HepG2 (cell line): Measurements from ENCODE around the gene SMYD2. TPM values are rescaled to one million over a fixed set of nuclear protein-coding genes. Genes with fewer than 3 reads are reported as not detected.

Source experiments
- FOXP4 ChIP-seq: sonication (generic); formaldehyde crosslinking; IDR thresholded peaks from 2 replicates; pipeline ENCODE4 v1.4.0; 2020; ENCODE audit warnings: missing genetic modification reagents
- GPN1 ChIP-seq: sonication (generic); formaldehyde crosslinking; IDR thresholded peaks from 2 replicates; pipeline ENCODE4 v1.5.1; 2020; ENCODE audit warnings: missing genetic modification reagents, borderline replicate concordance
- KDM2A ChIP-seq: sonication (generic); formaldehyde crosslinking; IDR thresholded peaks from 2 replicates; pipeline ENCODE4 v1.4.0; 2020; ENCODE audit warnings: low read depth, missing genetic modification reagents, borderline replicate concordance
- MYNN ChIP-seq: sonication (generic); formaldehyde crosslinking; IDR thresholded peaks from 2 replicates; pipeline ENCODE4 v1.4.0; 2020; ENCODE audit warnings: mild to moderate bottlenecking, low read depth, missing genetic modification reagents
- NR2F1 ChIP-seq, 2 experiments: fragments of 450-650 bp in 1 of 2; formaldehyde crosslinking in 1 of 2; IDR thresholded peaks; 2 replicates each; pipeline versions ENCODE4 v1.5.0 to v1.6.1; 2016 to 2020; ENCODE audit warnings: mild to moderate bottlenecking in 1 of 2, missing compliant biosample characterization in 1 of 2, missing genetic modification reagents in 1 of 2, moderate library complexity in 1 of 2
- SIN3B ChIP-seq: fragments of 150-350 bp; IDR thresholded peaks from 2 replicates; pipeline ENCODE4 v1.6.1; 2014; ENCODE audit warnings: low read length
- TFDP2 ChIP-seq: sonication (generic); formaldehyde crosslinking; IDR thresholded peaks from 2 replicates; pipeline ENCODE4 v1.4.0; 2020; ENCODE audit warnings: missing genetic modification reagents
- ZMYM3 ChIP-seq: sonication (generic); formaldehyde crosslinking; IDR thresholded peaks from 2 replicates; pipeline ENCODE4 v1.5.1; 2020; ENCODE audit warnings: mild to moderate bottlenecking, missing genetic modification reagents
- ZNF207 ChIP-seq: fragments of 450-650 bp; IDR thresholded peaks from 2 replicates; pipeline ENCODE4 v1.6.1; 2016; ENCODE audit warnings: antibody characterized with exemption, borderline replicate concordance
- ZNF253 ChIP-seq: sonication (generic); formaldehyde crosslinking; IDR thresholded peaks from 2 replicates; pipeline ENCODE4 v1.8.0; 2022; ENCODE audit warnings: mild to moderate bottlenecking, missing genetic modification reagents, borderline replicate concordance
- ZNF609 ChIP-seq: sonication (generic); formaldehyde crosslinking; IDR thresholded peaks from 2 replicates; pipeline ENCODE4 v1.4.0; 2020; ENCODE audit warnings: mild to moderate bottlenecking, missing genetic modification reagents, borderline replicate concordance
- polyA plus RNA-seq, 8 experiments: library from polyadenylated mRNA; depleted of rRNA in 3 of 8; stranded (reverse) in 7 of 8; unstranded in 1 of 8; fragments of >200 nt; fragmentation: Illumina TruSeq in 4 of 8; extraction: Trizol in 4 of 8; gene quantifications; 2 replicates each; pipeline versions ENCODE4 v1.2.1 to v1.2.3, GENCODE V29; 2011 to 2016; ENCODE audit warnings: low read depth in 4 of 8, missing spikeins in 1 of 8, mixed read lengths in 1 of 8; ENCODE audit not compliant: insufficient read depth in 1 of 8
- total RNA-seq, 5 experiments: library from RNA; depleted of rRNA; stranded (reverse); fragments of >200 nt; fragmentation: Illumina TruSeq; extraction: Trizol; gene quantifications; 2 replicates each; pipeline ENCODE4 v1.2.3, GENCODE V29; 2016; ENCODE audit warnings: low read depth in 1 of 5
- TF ChIP-seq, protein P1 (sequence below): sonication (generic); formaldehyde crosslinking; IDR thresholded peaks from 2 replicates; pipeline ENCODE4 v1.4.0; 2020; ENCODE audit warnings: missing genetic modification reagents, borderline replicate concordance
- TF ChIP-seq, protein P2 (sequence below): sonication (generic); formaldehyde crosslinking; IDR thresholded peaks from 2 replicates; pipeline ENCODE4 v1.5.1; 2020; ENCODE audit warnings: mild to moderate bottlenecking, moderate library complexity, missing genetic modification reagents

Gene SMYD2
- total and polyA plus RNA-seq, 2 of the 13 experiments (the other 11 are each of a cell fraction or from before 2014, with no cell fraction given), result 72.7 to 139 TPM

DNA sequence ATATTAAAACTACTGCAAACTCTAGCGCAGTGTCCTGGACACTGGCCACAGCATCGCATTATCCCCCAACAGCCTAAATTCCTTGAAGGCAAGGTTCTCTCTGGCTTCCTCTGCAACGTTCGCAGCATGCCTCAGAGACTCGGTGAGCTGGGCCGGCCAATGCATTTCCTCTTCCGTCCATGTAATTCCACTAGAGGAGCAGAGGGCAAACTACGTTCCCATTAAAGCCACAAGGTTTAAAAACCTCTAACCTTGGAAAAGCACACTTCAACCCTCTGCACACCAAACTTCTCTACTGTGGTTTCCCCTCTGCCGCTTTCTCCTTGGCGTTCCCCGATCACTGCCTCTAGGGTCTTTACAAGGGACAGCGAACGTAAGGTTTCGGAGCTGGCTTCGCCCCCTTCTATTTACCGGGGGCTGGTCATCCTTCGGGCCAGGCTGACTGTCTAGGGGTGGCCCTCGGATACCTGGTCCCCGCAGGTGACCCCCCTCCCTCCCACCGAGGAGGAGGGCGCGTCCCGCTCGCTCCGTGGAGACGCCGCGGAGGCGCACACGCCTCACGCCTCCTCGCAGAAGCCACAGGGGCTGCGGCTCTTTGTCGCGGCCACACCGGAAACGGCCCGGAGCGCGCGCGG is 456 bp upstream of the SMYD2 start (continued):
- TF ChIP-seq ZNF609 (CRISPR knock-in tag) (peak; percentile 34; the same call in 1 of the 2 replicates), GPN1 (CRISPR knock-in tag) (no peak), SIN3B (no peak), TFDP2 (peak; percentile 33; the same call in 1 of the 2 replicates), ZNF207 (no peak), ZNF253 (no peak), MYNN (CRISPR knock-in tag) (0 out of 2 replicates have a peak, but pooled peaks have one; percentile 40), ZMYM3 (peak; percentile 19; the same call in 1 of the 2 replicates), KDM2A (peak; percentile 75), NR2F1 (CRISPR knock-in tag; IDR thresholded peaks at IDR 0.05) (no peak), FOXP4 (CRISPR knock-in tag) (0 out of 2 replicates have a peak, but pooled peaks have one; percentile 32)
- TF ChIP-seq, protein P1, sequence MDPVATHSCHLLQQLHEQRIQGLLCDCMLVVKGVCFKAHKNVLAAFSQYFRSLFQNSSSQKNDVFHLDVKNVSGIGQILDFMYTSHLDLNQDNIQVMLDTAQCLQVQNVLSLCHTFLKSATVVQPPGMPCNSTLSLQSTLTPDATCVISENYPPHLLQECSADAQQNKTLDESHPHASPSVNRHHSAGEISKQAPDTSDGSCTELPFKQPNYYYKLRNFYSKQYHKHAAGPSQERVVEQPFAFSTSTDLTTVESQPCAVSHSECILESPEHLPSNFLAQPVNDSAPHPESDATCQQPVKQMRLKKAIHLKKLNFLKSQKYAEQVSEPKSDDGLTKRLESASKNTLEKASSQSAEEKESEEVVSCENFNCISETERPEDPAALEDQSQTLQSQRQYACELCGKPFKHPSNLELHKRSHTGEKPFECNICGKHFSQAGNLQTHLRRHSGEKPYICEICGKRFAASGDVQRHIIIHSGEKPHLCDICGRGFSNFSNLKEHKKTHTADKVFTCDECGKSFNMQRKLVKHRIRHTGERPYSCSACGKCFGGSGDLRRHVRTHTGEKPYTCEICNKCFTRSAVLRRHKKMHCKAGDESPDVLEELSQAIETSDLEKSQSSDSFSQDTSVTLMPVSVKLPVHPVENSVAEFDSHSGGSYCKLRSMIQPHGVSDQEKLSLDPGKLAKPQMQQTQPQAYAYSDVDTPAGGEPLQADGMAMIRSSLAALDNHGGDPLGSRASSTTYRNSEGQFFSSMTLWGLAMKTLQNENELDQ (CRISPR knock-in tag), result no peak
- TF ChIP-seq, protein P2, sequence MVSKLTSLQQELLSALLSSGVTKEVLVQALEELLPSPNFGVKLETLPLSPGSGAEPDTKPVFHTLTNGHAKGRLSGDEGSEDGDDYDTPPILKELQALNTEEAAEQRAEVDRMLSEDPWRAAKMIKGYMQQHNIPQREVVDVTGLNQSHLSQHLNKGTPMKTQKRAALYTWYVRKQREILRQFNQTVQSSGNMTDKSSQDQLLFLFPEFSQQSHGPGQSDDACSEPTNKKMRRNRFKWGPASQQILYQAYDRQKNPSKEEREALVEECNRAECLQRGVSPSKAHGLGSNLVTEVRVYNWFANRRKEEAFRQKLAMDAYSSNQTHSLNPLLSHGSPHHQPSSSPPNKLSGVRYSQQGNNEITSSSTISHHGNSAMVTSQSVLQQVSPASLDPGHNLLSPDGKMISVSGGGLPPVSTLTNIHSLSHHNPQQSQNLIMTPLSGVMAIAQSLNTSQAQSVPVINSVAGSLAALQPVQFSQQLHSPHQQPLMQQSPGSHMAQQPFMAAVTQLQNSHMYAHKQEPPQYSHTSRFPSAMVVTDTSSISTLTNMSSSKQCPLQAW (CRISPR knock-in tag), result peak; percentile 76
